ENCODE results near the gene HTR4.

- TF ChIP-seq CTCF (conservative IDR thresholded peaks at IDR 0.05 in 1 of 2, IDR thresholded peaks at IDR 0.05 in 1 of 2; ENCODE audit: low read depth in 1 of 2, low read length in 2 of 2) (no peak), EZH2 (IDR thresholded peaks at IDR 0.05; ENCODE audit: low read length, missing control alignments) (no peak)
Observed at GRCh38 chr5:148524721-148525120, 129.6 kb downstream of the HTR4 start.
